Measurements from ENCODE around the gene MANBA. TPM values are rescaled to one million over a fixed set of nuclear protein-coding genes. Genes with fewer than 3 reads are reported as not detected.

Gene MANBA
- total RNA-seq, 2 donors from 2014 or later = 20.0 to 27.0 TPM

GRCh38 chr4:102705391-102705935 lies 55.3 kb downstream of the MANBA start:
- no peaks in the 10 kb centered on the region for H3K9me3 ChIP-seq (ENCODE audit: control insufficient read depth, low read length, poor library complexity, severe bottlenecking)
- peaks cover 11% of the 10 kb centered on the region for H3K36me3 Mint-ChIP-seq (ENCODE audit: low read depth)
- no peak overlapping the region for H3K4me3 Mint-ChIP-seq
- H3K4me1 Mint-ChIP-seq = peaks cover 3% of the 10 kb centered on the region
- H3K27me3 Mint-ChIP-seq = no peaks in the 10 kb centered on the region
- ATAC-seq (no peak), DNase-seq (no peak)
- no peak overlapping the region for H3K27ac Mint-ChIP-seq

DNA sequence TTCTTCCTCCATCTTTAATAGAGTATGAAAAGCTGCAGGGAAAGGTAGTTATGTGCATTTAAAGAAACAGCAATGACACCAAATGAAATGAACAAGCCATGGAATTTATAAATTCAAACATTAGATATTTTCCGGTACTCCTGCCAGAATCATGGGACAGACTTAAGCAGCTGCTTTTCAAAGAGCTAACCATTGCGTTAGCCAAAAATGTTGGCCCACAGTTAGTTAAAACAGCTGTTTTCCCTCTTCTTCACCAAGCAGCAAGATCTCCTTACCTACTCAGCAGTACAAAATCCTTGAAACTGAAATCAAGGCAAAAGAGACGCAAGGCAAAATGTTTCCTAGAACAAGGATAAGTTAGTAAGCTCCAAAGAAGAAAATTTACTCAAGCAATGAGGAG lies 64.0 kb downstream of the MANBA start:
- no peaks in the 10 kb centered on the region for H3K9me3 ChIP-seq (ENCODE audit: control insufficient read depth, low read length, poor library complexity, severe bottlenecking)
- Mint-ChIP-seq H3K4me1 (peaks cover 7% of the 10 kb centered on the region), H3K27ac (no peak overlapping the region), H3K36me3 (ENCODE audit: low read depth) (peaks cover 10% of the 10 kb centered on the region), H3K4me3 (no peak overlapping the region), H3K27me3 (no peaks in the 10 kb centered on the region)
- ATAC-seq (no peak), DNase-seq (no peak)

DNA sequence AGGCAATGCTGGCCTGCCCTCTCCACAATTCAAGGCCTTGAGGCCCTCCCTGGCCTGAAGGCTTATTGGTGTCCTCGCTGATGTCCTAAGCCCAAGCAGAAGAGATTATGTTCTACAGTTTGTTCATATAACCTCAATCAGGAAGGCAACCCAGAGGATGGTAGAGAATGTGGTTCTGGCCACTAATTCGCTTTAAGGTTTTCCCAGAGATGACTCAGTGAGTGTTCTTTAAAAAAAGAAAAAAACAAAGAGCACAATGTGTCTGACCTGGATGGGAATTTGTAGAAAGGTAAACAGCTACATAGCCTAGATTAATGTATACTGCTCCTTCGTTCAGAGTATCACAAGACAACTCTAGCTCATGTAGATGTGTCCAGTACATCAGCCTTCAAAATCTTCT lies 66.0 kb downstream of the MANBA start:
- ATAC-seq (no peak), DNase-seq (no peak)
- Mint-ChIP-seq H3K36me3 (ENCODE audit: low read depth) (peaks cover 11% of the 10 kb centered on the region), H3K4me3 (no peak overlapping the region), H3K4me1 (peaks cover 7% of the 10 kb centered on the region), H3K27ac (peak overlapping the region; percentile 73), H3K27me3 (no peaks in the 10 kb centered on the region)
- H3K9me3 ChIP-seq (ENCODE audit: control insufficient read depth, low read length, poor library complexity, severe bottlenecking) = no peaks in the 10 kb centered on the region

DNA sequence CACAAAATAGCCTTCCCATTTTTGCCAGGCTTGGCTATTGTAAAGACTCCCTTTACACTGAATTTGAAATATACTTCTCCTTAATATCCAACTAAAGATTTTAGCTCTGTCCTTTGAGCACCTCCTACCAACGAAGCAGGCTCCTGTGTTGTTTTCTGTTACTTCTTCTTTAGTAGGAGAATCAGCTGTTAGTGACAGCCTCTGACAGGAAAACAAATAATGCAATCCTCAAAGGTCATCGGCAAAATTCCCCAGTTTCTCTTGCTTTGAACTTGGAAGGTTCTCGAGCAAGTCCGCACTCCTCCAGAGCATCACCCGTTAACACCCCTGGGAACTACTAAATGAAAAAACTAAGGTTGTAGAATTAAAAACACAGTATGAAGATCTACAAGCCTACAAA lies 66.9 kb downstream of the MANBA start:
- DNase-seq (no peak), ATAC-seq (no peak)
- H3K27ac Mint-ChIP-seq = no peak overlapping the region
- no peak overlapping the region for H3K4me3 Mint-ChIP-seq
- no peaks in the 10 kb centered on the region for H3K27me3 Mint-ChIP-seq
- H3K9me3 ChIP-seq (ENCODE audit: control insufficient read depth, low read length, poor library complexity, severe bottlenecking) = no peaks in the 10 kb centered on the region
- H3K36me3 Mint-ChIP-seq (ENCODE audit: low read depth) = peaks cover 11% of the 10 kb centered on the region
- peaks cover 7% of the 10 kb centered on the region for H3K4me1 Mint-ChIP-seq

GRCh38 chr4:102693262-102693850 lies 67.4 kb downstream of the MANBA start:
- Mint-ChIP-seq H3K27ac (no peak overlapping the region), H3K4me3 (no peak overlapping the region), H3K27me3 (no peaks in the 10 kb centered on the region), H3K4me1 (peaks cover 7% of the 10 kb centered on the region), H3K36me3 (ENCODE audit: low read depth) (peaks cover 11% of the 10 kb centered on the region)
- DNase-seq (no peak), ATAC-seq (no peak)
- no peaks in the 10 kb centered on the region for H3K9me3 ChIP-seq (ENCODE audit: control insufficient read depth, low read length, poor library complexity, severe bottlenecking)

DNA sequence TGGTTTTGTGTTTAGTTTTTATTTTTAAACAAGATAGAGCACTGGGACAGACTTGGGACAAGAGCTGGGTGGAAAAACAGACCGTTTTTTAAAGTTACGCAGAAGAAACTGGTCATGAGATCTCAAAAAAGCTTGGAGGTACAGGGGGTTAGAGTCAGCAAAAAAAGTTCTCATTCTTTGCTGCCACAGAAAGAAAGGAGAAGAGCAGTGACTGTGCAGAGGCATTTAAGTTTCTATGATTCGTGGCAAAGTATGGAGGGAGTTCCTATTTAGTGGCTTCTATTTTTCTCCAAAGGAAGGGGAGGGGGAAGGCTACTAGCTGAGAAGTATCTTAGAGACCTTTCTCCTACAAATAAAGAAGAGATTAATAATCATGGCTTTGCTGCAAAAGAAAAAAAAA lies 68.3 kb downstream of the MANBA start:
- ATAC-seq = no peak

GRCh38 chr4:102687982-102688433 lies 72.8 kb downstream of the MANBA start:
- H3K27me3 Mint-ChIP-seq = no peaks in the 10 kb centered on the region
- no peak overlapping the region for H3K4me3 Mint-ChIP-seq
- H3K27ac Mint-ChIP-seq = no peak overlapping the region
- DNase-seq = no peak
- no peak for ATAC-seq
- H3K36me3 Mint-ChIP-seq (ENCODE audit: low read depth) = peaks cover 9% of the 10 kb centered on the region
- H3K9me3 ChIP-seq (ENCODE audit: control insufficient read depth, low read length, poor library complexity, severe bottlenecking) = no peaks in the 10 kb centered on the region
- H3K4me1 Mint-ChIP-seq = no peaks in the 10 kb centered on the region

More for the DNA sequence above, 68.3 kb downstream of the MANBA start:
- H3K4me3 Mint-ChIP-seq = no peak overlapping the region
- peaks cover 11% of the 10 kb centered on the region for H3K36me3 Mint-ChIP-seq (ENCODE audit: low read depth)
- DNase-seq = no peak
- no peaks in the 10 kb centered on the region for H3K27me3 Mint-ChIP-seq
- H3K4me1 Mint-ChIP-seq = peaks cover 7% of the 10 kb centered on the region
- H3K9me3 ChIP-seq (ENCODE audit: control insufficient read depth, low read length, poor library complexity, severe bottlenecking) = no peaks in the 10 kb centered on the region
- H3K27ac Mint-ChIP-seq = no peak overlapping the region

- H3K9me3 ChIP-seq (ENCODE audit: control insufficient read depth, low read length, poor library complexity, severe bottlenecking) = no peaks in the 10 kb centered on the region
- DNase-seq (no peak), ATAC-seq (no peak)
- no peaks in the 10 kb centered on the region for H3K27me3 Mint-ChIP-seq
- H3K36me3 Mint-ChIP-seq (ENCODE audit: low read depth) = peaks cover 9% of the 10 kb centered on the region
- H3K4me1 Mint-ChIP-seq = no peaks in the 10 kb centered on the region
- no peak overlapping the region for H3K4me3 Mint-ChIP-seq
- H3K27ac Mint-ChIP-seq = no peak overlapping the region
These were observed 73.3 kb downstream of the MANBA start for GRCh38 chr4:102687373-102687981.

GRCh38 chr4:102685768-102686167 lies 75.0 kb downstream of the MANBA start:
- Mint-ChIP-seq H3K27ac (no peak overlapping the region), H3K27me3 (no peaks in the 10 kb centered on the region), H3K4me3 (no peak overlapping the region), H3K36me3 (ENCODE audit: low read depth) (no peaks in the 10 kb centered on the region), H3K4me1 (no peaks in the 10 kb centered on the region)
- DNase-seq (no peak), ATAC-seq (no peak)
- H3K9me3 ChIP-seq (ENCODE audit: control insufficient read depth, low read length, poor library complexity, severe bottlenecking) = no peaks in the 10 kb centered on the region

GRCh38 chr4:102684610-102685052 lies 76.1 kb downstream of the MANBA start:
- H3K4me1 Mint-ChIP-seq = no peaks in the 10 kb centered on the region
- no peak for DNase-seq
- no peaks in the 10 kb centered on the region for H3K9me3 ChIP-seq (ENCODE audit: control insufficient read depth, low read length, poor library complexity, severe bottlenecking)
- H3K4me3 Mint-ChIP-seq = no peak overlapping the region
- no peak overlapping the region for H3K27ac Mint-ChIP-seq
- ATAC-seq = no peak
- H3K27me3 Mint-ChIP-seq = no peaks in the 10 kb centered on the region
- no peaks in the 10 kb centered on the region for H3K36me3 Mint-ChIP-seq (ENCODE audit: low read depth)

GRCh38 chr4:102683881-102684609 lies 76.7 kb downstream of the MANBA start:
- Mint-ChIP-seq H3K36me3 (ENCODE audit: low read depth) (no peaks in the 10 kb centered on the region), H3K27me3 (no peaks in the 10 kb centered on the region), H3K4me3 (no peak overlapping the region), H3K4me1 (no peaks in the 10 kb centered on the region), H3K27ac (no peak overlapping the region)
- DNase-seq = no peak
- ATAC-seq = no peak
- H3K9me3 ChIP-seq (ENCODE audit: control insufficient read depth, low read length, poor library complexity, severe bottlenecking) = no peaks in the 10 kb centered on the region

DNA sequence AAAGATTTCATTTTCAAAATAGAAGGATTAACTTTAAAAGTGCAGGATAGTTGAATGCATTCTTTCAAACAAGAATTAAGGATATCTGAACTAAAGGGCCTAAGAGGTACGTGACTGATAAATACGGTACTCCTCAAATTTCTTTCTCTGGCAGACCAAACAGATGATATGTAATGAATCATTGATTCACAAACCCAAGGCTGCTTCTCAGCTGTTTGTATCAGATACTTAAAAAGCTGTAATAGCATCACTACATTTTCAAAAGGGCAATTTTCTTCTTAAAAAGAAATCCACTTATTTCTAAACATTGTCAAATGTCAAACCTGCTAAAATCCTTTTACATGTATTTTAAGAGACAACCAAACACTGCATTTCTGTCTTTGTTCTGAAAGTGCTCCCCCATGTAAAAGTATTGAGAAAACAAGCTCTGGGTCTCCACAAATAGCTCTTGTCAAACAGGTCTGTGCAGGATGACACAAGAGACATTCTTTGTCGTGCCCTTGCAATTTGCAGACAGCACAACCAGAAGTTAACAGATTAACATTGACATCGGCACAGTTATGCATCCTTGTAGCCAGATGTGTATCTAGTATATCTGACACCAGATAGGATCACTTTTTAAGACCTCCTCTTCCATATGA lies 82.0 kb downstream of the MANBA start:
- Mint-ChIP-seq H3K27me3 (no peaks in the 10 kb centered on the region), H3K4me1 (peaks cover 8% of the 10 kb centered on the region), H3K4me3 (no peak overlapping the region), H3K27ac (no peak overlapping the region), H3K36me3 (ENCODE audit: low read depth) (no peaks in the 10 kb centered on the region)
- DNase-seq (no peak), ATAC-seq (no peak)
- no peaks in the 10 kb centered on the region for H3K9me3 ChIP-seq (ENCODE audit: control insufficient read depth, low read length, poor library complexity, severe bottlenecking)

DNA sequence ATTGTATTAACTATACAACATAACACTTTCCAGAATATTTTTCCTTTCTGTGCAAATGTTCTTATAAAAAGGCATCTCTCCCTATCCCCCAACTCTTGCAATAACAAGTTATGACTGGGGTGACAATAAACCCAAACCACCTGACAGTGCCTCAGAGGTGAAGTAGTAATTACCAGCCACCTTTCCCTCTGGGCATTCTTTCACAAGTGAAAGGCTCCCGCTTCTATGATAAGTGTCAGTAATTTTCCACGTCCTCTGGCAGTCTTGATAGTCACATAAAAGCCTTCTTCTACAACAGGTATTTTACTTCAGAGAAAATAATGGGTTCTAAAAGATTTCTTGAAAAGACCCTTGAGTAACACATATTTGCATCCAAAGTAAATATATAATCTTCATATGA lies 82.7 kb downstream of the MANBA start:
- Mint-ChIP-seq H3K36me3 (ENCODE audit: low read depth) (no peaks in the 10 kb centered on the region), H3K27ac (no peak overlapping the region), H3K27me3 (no peaks in the 10 kb centered on the region), H3K4me3 (no peak overlapping the region), H3K4me1 (peaks cover 11% of the 10 kb centered on the region)
- no peak for ATAC-seq
- no peak for DNase-seq
- H3K9me3 ChIP-seq (ENCODE audit: control insufficient read depth, low read length, poor library complexity, severe bottlenecking) = no peaks in the 10 kb centered on the region
